HG03558 (cell line): ENCODE measurements around the gene PKN1.
"Not testable (repeated sequence)": the region's sequence is repeated elsewhere in the genome, so short reads cannot be mapped to it uniquely, and the experiment has no call there.

ENCODE experiments used
- ATAC-seq: cut with Tn5 transposase; IDR thresholded peaks from one replicate; pipeline ENCODE4 v1.9.1; 2021; ENCODE audit warnings: moderate number of reproducible peaks; ENCODE audit not compliant: unreplicated experiment; ENCODE audit errors: extremely low read depth

PKN1 gene

DNA sequence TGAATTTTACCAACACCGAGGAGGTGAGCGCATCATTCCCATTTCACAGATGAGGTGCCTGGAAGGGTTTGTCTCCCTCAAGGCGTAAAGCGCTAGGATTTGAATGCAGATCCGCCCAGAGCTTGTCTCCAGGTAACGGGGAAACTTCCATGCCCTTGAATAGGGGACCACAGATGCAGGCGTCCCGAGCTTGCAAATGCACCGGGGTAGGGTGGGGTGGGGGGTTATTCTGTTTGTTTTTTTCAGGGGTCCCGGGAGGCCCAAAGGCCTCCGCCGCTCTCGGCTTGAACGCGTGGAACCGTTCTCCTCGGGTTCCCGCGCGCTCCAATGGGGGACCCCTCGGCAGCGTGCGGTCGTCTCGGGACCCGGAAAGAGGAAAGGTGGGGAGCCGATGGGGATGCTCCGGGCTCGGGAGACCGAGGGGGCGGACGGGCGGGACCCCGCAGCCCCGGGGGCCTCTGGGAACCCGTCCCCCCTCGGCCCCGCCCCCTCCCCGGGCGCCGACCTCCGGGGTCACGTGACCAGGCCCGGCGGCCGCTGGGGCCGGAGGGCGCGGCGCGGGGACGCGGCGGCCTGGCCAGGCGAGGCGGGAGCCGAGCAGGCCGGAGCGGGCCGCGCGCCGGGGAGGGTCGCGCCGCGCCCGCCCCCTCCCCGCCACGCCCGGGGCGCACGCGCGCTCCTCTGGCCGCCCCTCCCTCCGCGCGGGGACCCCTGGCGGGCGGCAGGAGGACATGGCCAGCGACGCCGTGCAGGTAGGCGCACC is at the start of gene PKN1:
Gene PKN1, plus strand, starts transcription at position 516 of the 763 bp plus-strand sequence. Its CDS starts 216 bp downstream, at position 732.
- no peak for ATAC-seq

DNA sequence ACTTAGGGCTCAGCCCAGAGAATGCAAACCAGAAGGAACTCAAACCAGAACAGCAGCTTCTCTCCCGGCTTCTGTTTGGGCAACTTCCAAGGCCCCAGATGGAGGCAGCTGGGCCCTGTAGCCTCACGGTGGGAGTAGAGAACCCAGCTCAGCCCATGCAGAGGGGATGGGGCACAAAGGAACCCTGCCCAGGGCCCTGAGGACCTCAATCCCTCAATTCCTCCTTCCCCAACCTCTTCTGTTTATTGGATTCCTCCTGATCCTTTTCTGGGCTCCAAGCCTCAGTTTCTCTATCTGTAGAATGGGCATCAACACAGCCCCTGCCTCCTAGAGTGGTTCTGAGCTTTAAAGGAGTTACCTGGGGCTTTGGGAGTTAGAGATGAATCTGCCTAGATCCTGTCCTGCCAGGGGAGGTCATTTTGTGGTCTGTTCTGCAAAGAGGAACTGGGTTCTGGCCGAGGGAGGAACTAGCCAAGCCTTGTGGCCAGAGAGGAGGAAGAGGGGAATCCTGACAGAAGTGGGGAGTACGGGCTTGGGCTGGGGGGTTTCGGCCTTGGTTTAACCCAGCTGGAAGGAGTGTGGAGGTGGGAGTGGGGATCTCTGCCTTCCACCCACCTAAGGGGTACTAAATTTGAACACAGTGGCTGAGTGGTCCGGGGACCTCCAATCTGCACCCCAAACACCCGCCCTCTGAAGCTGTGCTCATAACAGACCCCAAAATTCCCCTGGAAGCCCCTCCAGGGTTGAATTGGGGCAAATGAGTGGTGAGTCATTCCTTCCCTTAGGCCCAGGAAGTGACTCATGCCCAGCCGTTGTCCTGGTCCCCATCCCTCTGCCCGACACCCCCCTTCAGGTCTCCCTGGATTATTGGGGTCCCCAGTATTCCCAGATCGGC is 49.2 kb upstream of the PKN1 start:
- no peak for ATAC-seq

- ATAC-seq, result no peak
These were observed 47.6 kb upstream of the PKN1 start for GRCh38 chr19:14385492-14385891.

- ATAC-seq, result no peak
These were observed 42.6 kb upstream of the PKN1 start for GRCh38 chr19:14390548-14390947.

DNA sequence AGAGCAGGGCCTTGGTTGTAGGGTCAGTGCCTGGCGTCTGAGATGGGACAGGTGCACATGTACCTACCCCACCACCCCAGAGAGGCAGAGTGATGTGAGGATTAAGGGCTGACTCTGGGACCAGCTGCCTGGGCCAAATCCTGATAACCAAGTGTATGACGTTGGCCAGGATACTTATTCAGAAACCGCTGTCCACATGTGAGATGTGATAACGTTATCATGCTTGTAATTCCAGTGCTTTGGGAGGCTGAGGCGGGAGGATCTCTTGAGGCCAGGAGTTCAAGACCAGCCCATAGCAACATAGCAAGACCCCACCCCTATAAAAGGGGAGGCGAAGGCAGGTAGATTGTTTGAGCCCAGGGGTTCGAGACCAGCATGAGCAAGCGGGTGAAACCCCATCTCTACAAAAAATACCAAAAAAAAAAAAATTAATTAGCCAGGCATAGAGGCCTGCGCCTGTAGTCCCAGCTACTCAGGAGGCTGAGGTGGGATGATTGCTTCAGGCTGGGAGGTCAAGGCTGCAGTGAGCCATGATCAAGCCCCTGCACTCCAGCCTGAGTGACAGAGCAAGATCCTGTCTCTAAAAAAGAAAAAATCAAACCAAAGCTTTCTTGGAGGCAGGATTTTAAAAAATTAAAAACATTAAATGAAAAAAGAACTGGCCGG is 41.8 kb upstream of the PKN1 start:
- ATAC-seq, result no peak

- no peak for ATAC-seq
These were observed 39.8 kb upstream of the PKN1 start for GRCh38 chr19:14393329-14393728.

DNA sequence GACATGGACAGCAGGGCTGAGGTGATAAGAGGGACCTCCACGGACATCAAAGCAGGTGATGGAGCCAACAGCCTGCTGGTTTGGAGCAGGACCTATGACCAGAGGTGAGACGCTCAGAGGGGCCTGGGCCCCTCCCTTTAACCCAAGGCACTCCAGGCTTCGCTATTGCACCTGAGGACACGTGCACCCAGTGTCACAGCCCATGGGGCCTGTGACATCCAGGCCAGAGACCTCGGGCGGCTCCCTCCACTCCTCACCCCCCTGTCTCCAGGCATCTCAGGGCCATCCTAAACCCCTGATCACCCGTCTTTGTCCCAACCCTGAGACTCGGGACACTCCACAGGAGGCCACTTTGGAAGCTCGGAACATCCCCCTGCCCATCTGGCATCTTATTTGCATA is 38.9 kb upstream of the PKN1 start:
- ATAC-seq, result no peak

- ATAC-seq, result no peak
These were observed 37.8 kb upstream of the PKN1 start for GRCh38 chr19:14395262-14395661.

GRCh38 chr19:14395710-14396336 is 37.3 kb upstream of the PKN1 start:
- ATAC-seq, result no peak

GRCh38 chr19:14396730-14397129 is 36.4 kb upstream of the PKN1 start:
- ATAC-seq, result not testable (repeated sequence)

DNA sequence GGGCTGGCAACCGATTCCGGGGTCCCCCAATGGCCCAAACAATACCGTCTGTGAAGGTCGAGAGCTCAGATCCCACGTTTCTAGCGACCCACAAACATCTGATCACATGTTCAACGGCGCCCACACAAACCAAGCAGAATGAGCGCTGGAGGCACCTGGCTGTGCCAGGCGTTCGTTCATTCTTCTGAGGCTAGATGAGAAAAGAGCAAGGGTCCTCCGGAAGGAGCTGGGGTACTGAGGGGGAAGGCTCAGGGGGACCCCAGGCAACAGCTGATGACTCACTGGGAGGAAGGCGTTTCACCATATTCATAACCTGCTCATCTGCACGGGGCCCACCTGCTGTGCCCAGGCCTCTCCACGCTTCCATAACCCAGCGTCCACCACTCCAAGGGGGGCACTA is 35.9 kb upstream of the PKN1 start:
- ATAC-seq, result not testable (repeated sequence)

DNA sequence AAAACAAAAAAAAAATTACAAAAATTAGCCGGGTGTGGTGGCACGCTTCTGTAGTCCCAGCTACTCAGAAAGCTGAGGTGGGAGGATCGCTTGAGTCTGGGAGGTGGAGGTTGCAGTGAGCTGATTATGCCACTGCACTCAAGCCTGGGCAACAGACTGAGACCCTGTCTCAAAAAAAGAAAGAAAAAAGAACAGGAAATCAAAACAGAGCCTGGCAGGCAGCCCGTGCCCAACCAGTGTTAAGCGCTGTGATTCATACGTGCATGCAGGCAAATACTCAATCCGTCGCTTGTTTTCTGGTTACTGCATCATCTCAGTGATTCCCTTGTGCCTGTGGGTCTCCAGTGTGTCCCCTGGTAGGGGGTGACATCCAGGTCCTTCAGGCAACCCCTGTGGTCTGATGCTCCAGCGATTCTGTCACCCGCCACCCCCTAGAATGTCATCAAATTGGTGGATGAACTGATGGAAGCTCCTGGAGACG is 32.1 kb upstream of the PKN1 start:
- no peak for ATAC-seq

GRCh38 chr19:14401468-14402195 is 31.5 kb upstream of the PKN1 start:
- no peak for ATAC-seq

GRCh38 chr19:14402332-14403144 is 30.6 kb upstream of the PKN1 start:
- ATAC-seq, result no peak

GRCh38 chr19:14403145-14403930 is 29.8 kb upstream of the PKN1 start:
- ATAC-seq, result not testable (repeated sequence)

GRCh38 chr19:14404312-14404711 is 28.8 kb upstream of the PKN1 start:
- ATAC-seq, result no peak

GRCh38 chr19:14405380-14405757 is 27.7 kb upstream of the PKN1 start:
- ATAC-seq, result no peak
